ENCODE data around the gene CEP76. TPM values are rescaled to one million over a fixed set of nuclear protein-coding genes. Genes with fewer than 3 reads are reported as not detected.

The CEP76 gene
- total RNA-seq, 1 donor, result 5.9 TPM

DNA sequence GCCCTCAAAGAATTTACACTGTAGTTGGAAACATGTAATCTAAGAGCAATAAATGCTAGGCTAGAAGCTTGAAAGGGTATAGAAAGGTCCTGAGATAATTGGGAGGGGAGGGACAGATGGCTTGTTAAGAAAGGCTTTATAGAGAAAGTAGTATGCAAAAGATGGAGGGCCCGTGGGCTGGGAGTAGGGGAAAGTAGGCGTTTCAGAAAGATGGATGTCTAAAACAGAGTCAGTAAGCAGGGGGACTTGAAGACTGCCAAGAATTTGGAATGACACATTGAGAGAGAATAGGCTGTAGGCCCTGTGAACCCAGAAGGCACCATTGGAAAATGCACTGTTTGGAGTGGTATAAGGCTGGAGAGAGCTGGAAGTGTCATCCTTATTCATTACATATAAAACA, 1.1 kb upstream of the CEP76 start:
- DNase-seq (ENCODE audit: low read depth in 2 of 3, low spot score in 2 of 3), result peak in 1 of 3 donors; percentile 11

DNA sequence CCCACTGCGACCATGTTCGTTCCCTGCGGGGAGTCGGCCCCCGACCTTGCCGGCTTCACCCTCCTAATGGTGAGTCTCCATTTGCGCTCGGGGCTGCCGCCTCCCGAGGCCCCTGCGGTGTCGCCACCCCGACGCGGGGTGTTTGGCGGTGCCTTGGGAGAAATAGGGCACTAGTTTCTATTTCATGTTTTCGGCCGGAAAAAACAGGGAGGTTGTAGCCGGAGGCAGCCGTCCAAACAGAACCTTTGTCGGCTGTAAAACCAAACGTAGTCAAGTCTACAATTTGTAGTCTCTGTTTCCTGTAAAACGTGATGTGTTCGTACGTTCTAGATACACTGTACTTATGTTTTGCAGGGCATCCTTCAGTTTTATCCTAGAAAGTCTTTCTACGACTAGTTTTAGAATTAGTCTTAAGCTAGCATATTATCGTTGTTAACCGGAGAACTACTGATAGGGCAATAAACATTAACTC, 609 bp upstream of the CEP76 start:
- no peak for DNase-seq (ENCODE audit: low read depth in 2 of 3, low spot score in 2 of 3)

DNA sequence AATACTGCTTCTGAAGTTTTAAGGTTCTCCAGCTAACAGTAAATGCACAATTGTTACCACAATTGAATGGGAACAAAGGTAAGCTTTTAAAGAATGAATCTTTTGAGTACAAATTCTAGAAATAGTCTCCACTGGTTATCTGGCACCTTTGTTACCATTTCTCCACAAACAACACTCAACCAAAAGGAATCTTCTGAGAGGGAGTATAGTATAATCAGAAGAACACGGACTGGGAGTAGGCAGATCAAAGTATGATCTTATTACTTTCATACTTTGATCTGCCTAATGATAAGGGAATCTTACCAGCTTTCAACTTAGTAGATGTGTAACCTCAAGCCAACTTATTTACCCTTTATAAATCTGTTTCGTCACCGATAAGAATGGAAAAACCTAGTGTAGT, 1.4 kb downstream of the CEP76 start:
- DNase-seq (ENCODE audit: low read depth in 2 of 3, low spot score in 2 of 3), result no peak

DNA sequence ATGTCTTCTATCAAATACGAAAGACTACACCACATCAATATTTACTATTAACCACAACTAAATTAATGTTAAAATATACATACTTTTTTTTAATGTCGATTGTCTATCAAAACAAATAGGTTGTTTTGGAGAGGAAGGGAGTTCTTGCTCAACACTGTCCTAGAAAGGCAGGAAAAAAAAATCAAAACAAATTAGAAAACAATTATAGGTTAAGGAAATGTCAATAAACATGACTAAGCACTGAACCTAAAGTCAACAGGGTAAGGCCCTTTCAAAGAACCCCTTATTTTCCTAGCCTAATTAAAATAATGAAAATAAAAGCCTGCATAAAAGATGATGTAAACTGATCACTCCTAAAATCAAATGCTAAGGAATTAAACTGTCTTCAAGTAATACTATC, 2.8 kb downstream of the CEP76 start:
- DNase-seq (ENCODE audit: low read depth in 2 of 3, low spot score in 2 of 3), result no peak

- DNase-seq (ENCODE audit: low read depth in 2 of 3, low spot score in 2 of 3), result no peak
Measured at GRCh38 chr18:12694032-12694431, 8.5 kb downstream of the CEP76 start.

DNA sequence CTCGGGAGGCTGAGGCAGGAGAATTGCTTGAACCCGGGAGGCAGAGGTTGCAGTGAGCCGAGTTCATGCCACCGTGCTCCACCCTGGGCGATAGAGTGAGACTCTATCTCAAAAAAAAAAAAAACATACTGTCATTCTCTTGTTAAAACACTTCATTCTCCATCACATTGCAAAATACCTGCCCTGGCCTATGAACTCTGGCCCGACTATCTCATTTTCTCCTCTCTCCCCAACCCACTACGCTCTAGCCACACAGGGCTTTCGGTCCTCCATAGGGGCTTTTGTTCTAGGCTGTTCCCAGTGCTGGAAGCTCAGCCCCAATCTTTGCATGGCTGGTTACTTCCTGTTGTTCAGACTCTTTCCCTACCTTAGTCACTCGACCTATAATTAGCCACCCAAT, 10.3 kb downstream of the CEP76 start:
- no peak for DNase-seq (ENCODE audit: low read depth in 2 of 3, low spot score in 2 of 3)

DNA sequence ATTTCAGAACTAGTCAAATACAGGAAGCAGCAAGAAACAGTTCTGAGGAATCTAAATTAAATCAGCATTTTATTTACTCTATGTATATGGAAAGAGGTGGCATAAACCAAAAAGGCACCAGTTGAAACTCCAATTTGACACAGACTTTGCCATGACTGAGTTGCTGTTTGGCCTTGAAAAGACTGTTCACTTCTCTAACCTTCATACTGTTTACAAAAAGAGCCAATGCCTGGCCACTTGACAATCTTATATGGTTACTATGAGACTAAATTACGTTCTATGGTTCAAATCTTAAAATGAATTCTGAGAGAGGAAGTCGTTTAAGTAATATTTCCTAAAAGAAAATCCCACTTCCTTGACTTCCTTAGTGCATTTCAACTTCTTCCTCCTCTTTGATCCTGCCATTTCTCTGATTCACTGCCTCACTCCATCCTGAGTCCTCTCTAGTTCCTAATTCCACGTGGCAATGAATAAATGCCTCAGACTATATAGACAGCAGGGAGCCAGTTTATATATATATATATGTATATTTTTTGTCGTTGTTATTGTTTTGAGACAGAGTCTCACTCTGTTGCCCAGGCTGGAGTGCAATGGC, 13.2 kb downstream of the CEP76 start:
- DNase-seq (ENCODE audit: low read depth in 2 of 3, low spot score in 2 of 3), result no peak

GRCh38 chr18:12686100-12686499, 16.4 kb downstream of the CEP76 start:
- DNase-seq (ENCODE audit: low read depth in 2 of 3, low spot score in 2 of 3), result peak in 2 of 3 donors; percentile 24 to 50

- peak in 1 of 3 donors; percentile 11 for DNase-seq (ENCODE audit: low read depth in 2 of 3, low spot score in 2 of 3)
Measured at GRCh38 chr18:12679183-12679786, 23.2 kb downstream of the CEP76 start.

DNA sequence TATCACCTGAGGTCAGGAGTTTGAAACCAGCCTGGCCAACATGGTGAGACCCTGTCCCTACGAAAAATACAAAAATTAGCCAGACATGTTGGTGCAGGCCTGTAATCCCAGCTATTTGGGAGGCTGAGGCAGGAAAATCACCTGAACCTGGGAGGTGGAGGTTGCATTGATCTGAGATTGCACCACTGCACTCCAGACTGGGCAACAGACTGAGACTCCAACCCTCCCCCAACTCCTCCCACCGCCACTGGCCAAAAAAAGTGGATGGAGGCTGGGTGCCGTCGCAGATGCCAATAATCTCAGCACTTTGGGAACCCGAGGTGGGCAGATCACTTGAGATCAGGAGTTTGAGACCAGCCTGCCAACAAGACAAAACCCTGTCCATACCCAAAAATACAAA, 34.5 kb downstream of the CEP76 start:
- no peak for DNase-seq (ENCODE audit: low read depth in 2 of 3, low spot score in 2 of 3)

GRCh38 chr18:12659904-12660605, 42.5 kb downstream of the CEP76 start:
- DNase-seq (ENCODE audit: low read depth in 2 of 3, low spot score in 2 of 3), result peak in 2 of 3 donors; percentile 54 to 78

DNA sequence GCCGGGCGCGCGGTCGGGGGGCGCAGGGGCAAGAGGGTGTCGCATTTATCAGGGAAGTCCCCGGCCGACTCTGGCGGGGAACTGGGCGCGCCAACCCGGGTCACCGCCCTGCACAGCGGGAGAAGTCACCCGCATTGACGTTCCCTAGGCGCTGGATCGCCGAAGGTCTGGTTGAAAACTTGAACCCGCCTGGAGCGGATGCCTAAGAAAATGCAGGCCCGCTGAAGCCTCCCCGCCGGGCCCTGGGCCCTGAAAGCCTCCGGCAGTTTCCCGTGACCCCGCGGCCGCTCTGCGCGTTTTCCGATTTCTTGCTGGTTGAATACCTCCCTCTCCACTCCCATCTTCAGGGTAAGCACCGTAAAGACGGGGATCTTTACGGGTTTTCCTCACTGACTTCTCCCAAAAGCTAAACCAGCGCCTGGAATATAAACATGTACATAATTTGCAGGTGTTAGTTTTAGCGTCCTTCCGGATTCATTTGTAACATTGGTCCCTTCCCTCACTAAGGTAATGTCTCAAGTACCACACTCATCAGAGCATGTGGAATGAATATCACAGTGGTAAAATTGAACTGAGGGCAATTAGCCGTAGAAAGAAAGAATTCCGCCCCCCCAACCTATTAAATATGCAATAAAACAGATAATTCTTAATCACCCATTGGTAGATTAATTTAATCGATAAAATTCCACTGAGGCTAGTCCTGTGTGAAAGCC, 43.9 kb downstream of the CEP76 start:
- peak in 1 of 3 donors; percentile 39 for DNase-seq (ENCODE audit: low read depth in 2 of 3, low spot score in 2 of 3)

- DNase-seq (ENCODE audit: low read depth in 2 of 3, low spot score in 2 of 3), result peak in 2 of 3 donors; percentile 53 to 56
Measured at GRCh38 chr18:12657684-12658425, 44.7 kb downstream of the CEP76 start, which contains the start of gene SPIRE1. TSS of gene SPIRE1 (minus strand) at chr18:12658107. CDS start at chr18:12657866, 241 bp downstream.

- peak in 2 of 3 donors; percentile 29 to 39 for DNase-seq (ENCODE audit: low read depth in 2 of 3, low spot score in 2 of 3)
Measured at GRCh38 chr18:12656938-12657683, 45.4 kb downstream of the CEP76 start.

DNA sequence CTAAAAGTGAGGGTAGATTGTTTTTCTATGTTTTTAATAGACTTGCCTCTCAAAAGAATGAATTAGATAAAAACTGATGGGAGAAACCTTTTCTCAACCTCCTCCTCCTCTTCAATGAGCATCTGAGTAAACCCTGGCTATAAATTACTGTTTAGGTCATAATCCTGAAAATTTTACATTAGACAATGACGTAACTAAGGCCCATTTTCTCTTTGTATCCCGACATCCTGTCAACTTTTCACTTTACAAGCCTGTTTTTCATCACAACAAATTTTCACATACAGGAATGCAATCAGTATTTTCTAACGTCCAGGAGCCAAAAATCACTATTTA, 46.0 kb downstream of the CEP76 start:
- no peak for DNase-seq (ENCODE audit: low read depth in 2 of 3, low spot score in 2 of 3)

- DNase-seq (ENCODE audit: low read depth in 2 of 3, low spot score in 2 of 3), result no peak
Measured at GRCh38 chr18:12654971-12655370, 47.6 kb downstream of the CEP76 start.

DNA sequence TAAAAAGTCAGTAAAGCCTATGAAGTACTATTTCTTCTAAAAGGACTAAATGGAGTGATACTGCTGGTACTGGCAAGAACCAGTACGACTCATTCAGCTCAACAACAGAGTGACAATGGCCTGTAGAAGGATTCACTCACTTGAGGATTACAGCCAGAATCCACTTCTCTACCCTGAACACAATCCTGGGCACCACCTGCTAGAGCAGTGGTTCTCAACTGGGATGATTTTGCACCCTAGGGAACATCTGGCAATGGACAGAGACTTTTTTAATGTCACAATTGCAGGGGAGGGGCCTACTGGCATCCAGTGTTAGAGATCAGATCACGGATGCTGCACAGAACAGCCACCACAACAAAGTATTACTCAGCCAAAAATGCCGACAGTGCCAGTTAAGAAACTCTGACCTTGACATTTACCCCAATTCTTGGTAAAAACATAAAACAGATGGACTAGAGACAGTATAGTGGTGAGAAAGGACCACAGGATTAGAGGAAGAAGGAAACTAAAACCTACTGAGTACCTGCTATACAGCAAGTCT, 49.6 kb downstream of the CEP76 start:
- DNase-seq (ENCODE audit: low read depth in 2 of 3, low spot score in 2 of 3), result peak in 2 of 3 donors; percentile 14 to 41

- no peak for DNase-seq (ENCODE audit: low read depth in 2 of 3, low spot score in 2 of 3)
Measured at GRCh38 chr18:12651651-12652050, 50.9 kb downstream of the CEP76 start.

DNA sequence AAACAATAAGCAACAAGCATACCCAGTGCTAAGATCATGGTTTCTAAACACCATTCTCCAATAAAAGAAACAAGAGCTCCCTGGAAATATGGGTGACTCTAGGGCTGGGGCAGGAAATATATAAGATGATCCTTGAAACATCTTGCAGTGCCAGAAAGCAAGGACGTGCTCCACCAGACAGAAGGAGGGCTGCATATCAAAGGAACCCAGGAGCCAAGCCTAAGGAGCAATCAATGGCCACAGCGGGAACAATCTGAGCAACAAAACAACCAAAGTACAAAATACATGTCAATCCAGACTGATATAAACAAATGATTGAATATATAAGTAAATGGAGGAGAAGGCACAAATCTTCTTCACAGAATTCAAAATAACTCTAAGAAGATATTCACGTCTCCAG, 54.8 kb downstream of the CEP76 start:
- DNase-seq (ENCODE audit: low read depth in 2 of 3, low spot score in 2 of 3), result no peak

GRCh38 chr18:12645751-12646203, 56.7 kb downstream of the CEP76 start:
- no peak for DNase-seq (ENCODE audit: low read depth in 2 of 3, low spot score in 2 of 3)
